NCI-H526 treated with DMSO at 0.1 percent for 48 hours (cell line): ENCODE measurements around the gene KMT5B.

Source experiments
- DNase-seq: peaks from one replicate; lab custom pipeline; 2025; lab: John Stamatoyannopoulos, UW

The KMT5B gene

GRCh38 chr11:68142441-68143309, 70.4 kb downstream of the KMT5B start:
- no peak for DNase-seq

GRCh38 chr11:68142028-68142412, 71.1 kb downstream of the KMT5B start:
- no peak for DNase-seq

- no peak for DNase-seq
Measured at GRCh38 chr11:68141246-68142027, 71.7 kb downstream of the KMT5B start.

- DNase-seq: no peak
Measured at GRCh38 chr11:68140496-68141245, 72.4 kb downstream of the KMT5B start.

GRCh38 chr11:68138237-68138636, 74.9 kb downstream of the KMT5B start:
- no peak for DNase-seq

- no peak for DNase-seq
Measured at GRCh38 chr11:68137833-68138232, 75.3 kb downstream of the KMT5B start.

- DNase-seq: no peak
Measured at GRCh38 chr11:68136866-68137265, 76.2 kb downstream of the KMT5B start.

- DNase-seq: no peak
Measured at GRCh38 chr11:68135161-68135560, 77.9 kb downstream of the KMT5B start.

GRCh38 chr11:68133761-68134160, 79.3 kb downstream of the KMT5B start:
- DNase-seq: no peak

GRCh38 chr11:68130121-68130520, 83.0 kb downstream of the KMT5B start:
- DNase-seq: no peak

GRCh38 chr11:68128682-68129327, 84.3 kb downstream of the KMT5B start:
- no peak for DNase-seq

- no peak for DNase-seq
Measured at GRCh38 chr11:68127714-68128681, 85.1 kb downstream of the KMT5B start.

- DNase-seq: no peak
Measured at GRCh38 chr11:68125164-68125563, 87.9 kb downstream of the KMT5B start.

- DNase-seq: no peak
Measured at GRCh38 chr11:68122936-68123539, 90.1 kb downstream of the KMT5B start.

- peak; percentile 92 for DNase-seq
Measured at GRCh38 chr11:68121067-68121899, 91.8 kb downstream of the KMT5B start, which contains the start of gene CHKA. Gene CHKA (minus strand): TSS chr11:68121388. CDS start chr11:68121177, 211 bp downstream.

- DNase-seq: peak; percentile 61
Measured at GRCh38 chr11:68120273-68121066, 92.6 kb downstream of the KMT5B start.

- DNase-seq: no peak
Measured at GRCh38 chr11:68118706-68119448, 94.2 kb downstream of the KMT5B start.
